H9 (cell line): ENCODE measurements around the gene THSD7B. TPM values are rescaled to one million over a fixed set of nuclear protein-coding genes. Genes with fewer than 3 reads are reported as not detected.

Source experiments
- DNase-seq: peaks from one replicate; pipeline ENCODE4 v3.0.0-alpha.2; 2017
- H2AFZ ChIP-seq: one replicate; pipeline ENCODE4 v1.6.1; 2013; ENCODE audit warnings: mild to moderate bottlenecking, low read length, control low read depth, moderate library complexity
- H2AK5ac ChIP-seq: 2 replicates; pipeline ENCODE4 v1.6.1; 2013; ENCODE audit warnings: low read length, control low read depth, mixed read lengths; ENCODE audit not compliant: insufficient read length
- H2BK120ac ChIP-seq: one replicate; pipeline ENCODE4 v1.6.1; 2013; ENCODE audit warnings: low read depth, mild to moderate bottlenecking, low read length, control low read depth, inconsistent platforms; ENCODE audit not compliant: poor library complexity, severe bottlenecking
- H2BK12ac ChIP-seq: 2 replicates; pipeline ENCODE4 v1.6.1; 2013; ENCODE audit warnings: low read length, control low read depth, mixed read lengths, low read depth; ENCODE audit not compliant: insufficient read length
- H2BK15ac ChIP-seq: 2 replicates; pipeline ENCODE4 v1.6.1; 2013; ENCODE audit warnings: low read depth, low read length, control low read depth
- H2BK20ac ChIP-seq: one replicate; pipeline ENCODE4 v1.6.1; 2013; ENCODE audit warnings: low read depth, mild to moderate bottlenecking, low read length, control low read depth, inconsistent platforms; ENCODE audit not compliant: poor library complexity, severe bottlenecking
- H2BK5ac ChIP-seq: 2 replicates; pipeline ENCODE4 v1.6.1; 2013; ENCODE audit warnings: low read length, control low read depth, mixed read lengths; ENCODE audit not compliant: insufficient read length
- H3K14ac ChIP-seq: 2 replicates; pipeline ENCODE4 v1.6.1; 2013; ENCODE audit warnings: low read length, control low read depth; ENCODE audit not compliant: insufficient read depth
- H3K18ac ChIP-seq: 2 replicates; pipeline ENCODE4 v1.6.1; 2013; ENCODE audit warnings: low read depth, mild to moderate bottlenecking, mixed read lengths, low read length, control low read depth; ENCODE audit not compliant: insufficient read length
- H3K23ac ChIP-seq: 2 replicates; pipeline ENCODE4 v1.6.1; 2013; ENCODE audit warnings: low read length, control low read depth, mixed read lengths, low read depth; ENCODE audit not compliant: insufficient read length
- H3K23me2 ChIP-seq: 2 replicates; pipeline ENCODE4 v1.6.1; 2013; ENCODE audit warnings: low read depth, mild to moderate bottlenecking, mixed read lengths, low read length, control low read depth; ENCODE audit not compliant: insufficient read length, poor library complexity, severe bottlenecking
- H3K27ac ChIP-seq: 2 replicates; pipeline ENCODE4 v1.5.1; 2013; ENCODE audit warnings: low read length, control low read depth, mixed read lengths, low read depth; ENCODE audit not compliant: insufficient read length
- H3K27me3 ChIP-seq: 2 replicates; pipeline ENCODE4 v1.6.1; 2013; ENCODE audit warnings: low read length, control low read depth, inconsistent platforms; ENCODE audit not compliant: insufficient read depth
- H3K4ac ChIP-seq: 2 replicates; pipeline ENCODE4 v1.6.1; 2013; ENCODE audit warnings: low read depth, mild to moderate bottlenecking, control low read depth, inconsistent platforms, low read length, moderate library complexity
- H3K4me1 ChIP-seq: 2 replicates; pipeline ENCODE4 v1.6.1; 2013; ENCODE audit warnings: low read length, control low read depth, inconsistent platforms; ENCODE audit not compliant: insufficient read depth
- H3K4me2 ChIP-seq: 2 replicates; pipeline ENCODE4 v1.6.1; 2013; ENCODE audit warnings: low read length, control low read depth, mixed read lengths; ENCODE audit not compliant: insufficient read length, insufficient read depth
- H3K56ac ChIP-seq: 2 replicates; pipeline ENCODE4 v1.6.1; 2013; ENCODE audit warnings: low read depth, mild to moderate bottlenecking, mixed read lengths, low read length, control low read depth; ENCODE audit not compliant: insufficient read length
- H3K79me1 ChIP-seq: 2 replicates; pipeline ENCODE4 v1.6.1; 2013; ENCODE audit warnings: low read depth, mild to moderate bottlenecking, moderate library complexity, low read length, control low read depth, inconsistent platforms; ENCODE audit not compliant: insufficient read depth, poor library complexity, severe bottlenecking
- H3K79me2 ChIP-seq: 2 replicates; pipeline ENCODE4 v1.6.1; 2013; ENCODE audit warnings: low read length, control low read depth, inconsistent platforms; ENCODE audit not compliant: insufficient read depth
- H3K9ac ChIP-seq: 2 replicates; pipeline ENCODE4 v1.6.1; 2013; ENCODE audit warnings: low read length, control low read depth, mixed read lengths; ENCODE audit not compliant: insufficient read length; ENCODE audit errors: extremely low read depth
- H3K9me3 ChIP-seq: one replicate; pipeline ENCODE4 v1.6.1; 2013; ENCODE audit warnings: low read depth, low read length, inconsistent platforms; ENCODE audit not compliant: control insufficient read depth
- H3T11ph ChIP-seq: one replicate; pipeline ENCODE4 v1.6.1; 2013; ENCODE audit warnings: mild to moderate bottlenecking, low read length, control low read depth, inconsistent platforms
- H4K20me1 ChIP-seq: one replicate; pipeline ENCODE4 v1.6.1; 2013; ENCODE audit not compliant: control insufficient read depth, insufficient read length, insufficient read depth
- H4K5ac ChIP-seq: 2 replicates; pipeline ENCODE4 v1.6.1; 2013; ENCODE audit warnings: low read depth, mild to moderate bottlenecking, mixed read lengths, low read length, control low read depth; ENCODE audit not compliant: insufficient read length
- H4K8ac ChIP-seq: replicated peaks from 2 replicates; pipeline ENCODE4 v1.6.1; 2013; ENCODE audit warnings: low read length, control low read depth, mixed read lengths, low read depth; ENCODE audit not compliant: insufficient read length
- H4K91ac ChIP-seq: 2 replicates; pipeline ENCODE4 v1.6.1; 2013; ENCODE audit warnings: low read depth, mild to moderate bottlenecking, moderate library complexity, mixed read lengths, low read length, control low read depth; ENCODE audit not compliant: insufficient read length
- H3K27ac Mint-ChIP-seq, 3 experiments: 2 replicates in 2 of 3; 3 replicates in 1 of 3; pipeline ENCODE4 v1.8.0; 2020 to 2021; ENCODE audit warnings: mixed read lengths in 3 of 3, mild to moderate bottlenecking in 1 of 3, moderate library complexity in 1 of 3
- H3K27me3 Mint-ChIP-seq: 2 replicates; pipeline ENCODE4 v1.8.0; 2021; ENCODE audit warnings: low read depth, mild to moderate bottlenecking, moderate library complexity, mixed read lengths
- H3K36me3 Mint-ChIP-seq, 3 experiments: 2 replicates in 2 of 3; 3 replicates in 1 of 3; pipeline ENCODE4 v1.8.0; 2020 to 2021; ENCODE audit warnings: low read depth in 3 of 3, mixed read lengths in 3 of 3; ENCODE audit not compliant: insufficient read depth in 1 of 3
- H3K4me1 Mint-ChIP-seq, 2 experiments: 2 replicates each; pipeline ENCODE4 v1.8.0; 2020; ENCODE audit warnings: mixed read lengths in 2 of 2
- H3K4me3 Mint-ChIP-seq, 2 experiments: 2 replicates in 1 of 2; 3 replicates in 1 of 2; pipeline ENCODE4 v1.8.0; 2020 to 2021; ENCODE audit warnings: mild to moderate bottlenecking in 2 of 2, mixed read lengths in 2 of 2, moderate library complexity in 1 of 2
- H3K9me3 Mint-ChIP-seq, 2 experiments: 2 replicates in 1 of 2; 3 replicates in 1 of 2; pipeline ENCODE4 v1.8.0; 2020; ENCODE audit warnings: mild to moderate bottlenecking in 2 of 2, mixed read lengths in 2 of 2, moderate library complexity in 1 of 2
- CTCF ChIP-seq: fragments of 200-600 bp; sonication (generic); conservative IDR thresholded peaks from 3 replicates; pipeline ENCODE4 v1.8.0; 2021; ENCODE audit warnings: antibody characterized with exemption, mild to moderate bottlenecking
- WGBS: extraction: QIAGEN DNeasy Blood & Tissue Kit; methylation state at CpG from one replicate; pipeline ENCODE4 v1.1.7; 2013; ENCODE audit warnings: missing lambda C conversion rate, low lambda C conversion rate, mixed read lengths; ENCODE audit not compliant: insufficient read length; ENCODE audit errors: extremely low coverage; 5-methylcytosine and 5-hydroxymethylcytosine counted together
- total RNA-seq: library from RNA; stranded (reverse); gene quantifications from 2 replicates; pipeline ENCODE4 v1.2.1, GENCODE V29; 2021

The THSD7B gene
- total RNA-seq, 1 experiment from 2014 or later, result 0.85 TPM

GRCh38 chr2:137654046-137654445 is 888.7 kb downstream of the THSD7B start:
- Mint-ChIP-seq H3K27ac (no peak overlapping the region; a peak in 1 of 7 replicates), H3K4me1 (no peaks in the 10 kb centered on the region), H3K36me3 (no peaks in the 10 kb centered on the region), H3K9me3 (no peaks in the 10 kb centered on the region; a peak in 1 of 5 replicates), H3K4me3 (no peak overlapping the region), H3K27me3 (no peaks in the 10 kb centered on the region)
- Histone ChIP-seq H4K20me1 (no peaks in the 10 kb centered on the region), H2BK15ac (no peak overlapping the region), H3K9ac (no peak overlapping the region), H3K23me2 (no peaks in the 10 kb centered on the region), H4K91ac (no peak overlapping the region), H4K5ac (no peak overlapping the region), H2BK5ac (no peak overlapping the region), H3K4ac (no peak overlapping the region), H4K8ac (no peak overlapping the region), H2BK12ac (no peak overlapping the region), H2AFZ (no peak overlapping the region), H3K4me1 (no peaks in the 10 kb centered on the region), H2BK20ac (no peak overlapping the region), H3K79me2 (no peaks in the 10 kb centered on the region), H3K4me2 (no peak overlapping the region), H3K27ac (no peak overlapping the region), H3K27me3 (no peaks in the 10 kb centered on the region), H2AK5ac (no peak overlapping the region), H3K18ac (no peak overlapping the region), H3K56ac (no peak overlapping the region), H3T11ph (no peak overlapping the region), H2BK120ac (no peak overlapping the region), H3K23ac (no peak overlapping the region), H3K79me1 (no peaks in the 10 kb centered on the region), H3K9me3 (no peaks in the 10 kb centered on the region), H3K14ac (no peak overlapping the region)
- WGBS, result no CpG with 5 or more reads among the region's 2 CpGs
- DNase-seq, result no peak
- no peak for TF ChIP-seq CTCF
